ENCODE data around the gene SIX1. TPM values are rescaled to one million over a fixed set of nuclear protein-coding genes. Genes with fewer than 3 reads are reported as not detected.

Gene SIX1
- total RNA-seq, 1 experiment from 2014 or later: 2.5 TPM

DNA sequence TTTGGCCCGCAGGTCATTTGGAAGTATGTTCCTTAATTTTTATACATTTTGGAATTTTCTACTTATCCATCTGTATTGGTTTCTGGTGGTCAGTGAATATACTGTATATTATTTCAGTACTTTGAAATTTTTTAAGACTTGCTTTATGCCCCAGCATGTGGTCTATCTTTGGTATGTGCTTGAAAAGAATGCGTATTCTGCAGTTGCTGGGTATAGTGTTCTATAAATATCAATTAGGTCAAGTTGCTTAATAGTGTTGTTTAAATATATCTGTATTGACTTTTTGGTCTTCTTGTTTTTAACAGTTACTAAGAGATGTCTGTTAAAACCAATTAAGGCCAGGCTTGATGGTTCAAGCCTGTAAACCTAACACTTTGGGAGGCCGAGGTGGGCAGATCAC lies 21.7 kb upstream of the SIX1 start:
- intact Hi-C loops (cut with micrococcal nuclease): no loop called here
- Histone ChIP-seq H3K9me3 (ENCODE audit: control insufficient read depth in 1 of 2, insufficient read depth in 1 of 2, low read depth in 1 of 2, low read length in 2 of 2) (no peaks in the 10 kb centered on the region), H3K4me3 (replicated peaks in 1 of 2; ENCODE audit: low read depth in 1 of 2, low read length in 2 of 2) (no peak overlapping the region), H3K79me2 (ENCODE audit: insufficient read depth, low read length) (no peaks in the 10 kb centered on the region), H4K20me1 (ENCODE audit: insufficient read depth) (no peaks in the 10 kb centered on the region), H2AFZ (ENCODE audit: low read depth, low read length, poor library complexity, severe bottlenecking) (no peak overlapping the region), H3K4me2 (ENCODE audit: low read length) (no peak overlapping the region), H3K36me3 (ENCODE audit: control insufficient read depth in 1 of 2, insufficient read depth in 2 of 2, low read length in 2 of 2) (no peaks in the 10 kb centered on the region), H3K27me3 (ENCODE audit: insufficient read depth, low read length) (no peaks in the 10 kb centered on the region), H3K27ac (ENCODE audit: low read depth, low read length) (no peak overlapping the region), H3K9me2 (ENCODE audit: insufficient read depth) (no peaks in the 10 kb centered on the region), H3K4me1 (ENCODE audit: control insufficient read depth in 1 of 2, insufficient read depth in 2 of 2, low read length in 2 of 2) (no peaks in the 10 kb centered on the region), H3K9ac (ENCODE audit: low read length) (no peak overlapping the region)
- no TSS peak for BruUV-seq (replicated peaks)
- ATAC-seq (no peak), DNase-seq (ENCODE audit: low read depth, low spot score) (no peak)
- ChIA-PET CTCF (no interaction called here), RAD21 (ENCODE audit: low non-redundant PET in 1 of 2, low total read pairs in 2 of 2, uncharacterized antibody in 2 of 2, unreplicated experiment in 2 of 2) (no interaction called here), POLR2A (no interaction called here)
- TF ChIP-seq SRF (IDR thresholded peaks at IDR 0.05; ENCODE audit: low read depth): no peak
- TF ChIP-seq, protein P1, sequence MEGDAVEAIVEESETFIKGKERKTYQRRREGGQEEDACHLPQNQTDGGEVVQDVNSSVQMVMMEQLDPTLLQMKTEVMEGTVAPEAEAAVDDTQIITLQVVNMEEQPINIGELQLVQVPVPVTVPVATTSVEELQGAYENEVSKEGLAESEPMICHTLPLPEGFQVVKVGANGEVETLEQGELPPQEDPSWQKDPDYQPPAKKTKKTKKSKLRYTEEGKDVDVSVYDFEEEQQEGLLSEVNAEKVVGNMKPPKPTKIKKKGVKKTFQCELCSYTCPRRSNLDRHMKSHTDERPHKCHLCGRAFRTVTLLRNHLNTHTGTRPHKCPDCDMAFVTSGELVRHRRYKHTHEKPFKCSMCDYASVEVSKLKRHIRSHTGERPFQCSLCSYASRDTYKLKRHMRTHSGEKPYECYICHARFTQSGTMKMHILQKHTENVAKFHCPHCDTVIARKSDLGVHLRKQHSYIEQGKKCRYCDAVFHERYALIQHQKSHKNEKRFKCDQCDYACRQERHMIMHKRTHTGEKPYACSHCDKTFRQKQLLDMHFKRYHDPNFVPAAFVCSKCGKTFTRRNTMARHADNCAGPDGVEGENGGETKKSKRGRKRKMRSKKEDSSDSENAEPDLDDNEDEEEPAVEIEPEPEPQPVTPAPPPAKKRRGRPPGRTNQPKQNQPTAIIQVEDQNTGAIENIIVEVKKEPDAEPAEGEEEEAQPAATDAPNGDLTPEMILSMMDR (IDR thresholded peaks at IDR 0.05 in 2 of 3, conservative IDR thresholded peaks at IDR 0.05 in 1 of 3; ENCODE audit: borderline replicate concordance in 1 of 3, insufficient read depth in 1 of 3, low read depth in 2 of 3, low read length in 2 of 3): no peak
- no peak for TF ChIP-seq FOSL1 (IDR thresholded peaks at IDR 0.05; ENCODE audit: low read depth)

DNA sequence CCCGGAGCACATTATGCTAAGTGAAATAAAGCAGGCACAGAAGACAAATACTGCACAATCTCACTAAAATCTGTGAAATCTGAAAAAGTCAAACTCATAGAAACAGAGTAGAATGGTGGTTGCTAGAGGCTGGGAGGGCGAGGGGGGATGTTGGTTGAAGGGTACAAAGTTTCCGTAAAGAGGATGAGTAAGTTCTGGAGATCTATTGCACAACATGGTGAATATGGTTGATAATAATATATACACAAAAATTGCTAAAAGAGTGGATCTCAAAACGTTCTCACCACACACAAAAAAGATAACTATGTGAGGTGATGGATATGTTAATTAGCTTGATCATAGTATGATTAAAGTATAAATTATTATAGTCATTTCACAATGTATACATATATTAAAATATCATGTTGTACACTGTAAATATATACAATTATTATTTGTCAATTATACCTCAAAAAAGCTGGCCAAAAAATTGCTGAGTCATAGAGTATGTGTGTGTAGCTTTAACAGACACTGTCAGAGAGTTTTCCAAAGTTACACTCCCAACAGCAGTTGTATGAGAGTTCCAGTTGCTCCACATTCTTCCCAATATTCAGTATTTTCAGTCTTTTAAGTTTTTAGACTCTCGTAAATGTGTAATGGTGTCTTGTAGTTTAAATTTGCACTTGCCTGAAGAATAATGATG lies 19.3 kb upstream of the SIX1 start:
- CTCF ChIA-PET: no interaction called here
- no peaks in the 10 kb centered on the region for H4K20me1 ChIP-seq (ENCODE audit: insufficient read depth)
- TF ChIP-seq ZNF274 (IDR thresholded peaks at IDR 0.05; ENCODE audit: low read depth, low read length): no peak
- TF ChIP-seq, protein P2, sequence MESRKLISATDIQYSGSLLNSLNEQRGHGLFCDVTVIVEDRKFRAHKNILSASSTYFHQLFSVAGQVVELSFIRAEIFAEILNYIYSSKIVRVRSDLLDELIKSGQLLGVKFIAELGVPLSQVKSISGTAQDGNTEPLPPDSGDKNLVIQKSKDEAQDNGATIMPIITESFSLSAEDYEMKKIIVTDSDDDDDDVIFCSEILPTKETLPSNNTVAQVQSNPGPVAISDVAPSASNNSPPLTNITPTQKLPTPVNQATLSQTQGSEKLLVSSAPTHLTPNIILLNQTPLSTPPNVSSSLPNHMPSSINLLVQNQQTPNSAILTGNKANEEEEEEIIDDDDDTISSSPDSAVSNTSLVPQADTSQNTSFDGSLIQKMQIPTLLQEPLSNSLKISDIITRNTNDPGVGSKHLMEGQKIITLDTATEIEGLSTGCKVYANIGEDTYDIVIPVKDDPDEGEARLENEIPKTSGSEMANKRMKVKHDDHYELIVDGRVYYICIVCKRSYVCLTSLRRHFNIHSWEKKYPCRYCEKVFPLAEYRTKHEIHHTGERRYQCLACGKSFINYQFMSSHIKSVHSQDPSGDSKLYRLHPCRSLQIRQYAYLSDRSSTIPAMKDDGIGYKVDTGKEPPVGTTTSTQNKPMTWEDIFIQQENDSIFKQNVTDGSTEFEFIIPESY (IDR thresholded peaks at IDR 0.05; ENCODE audit: extremely low read depth, insufficient replicate concordance, low read length): no peak
- TF ChIP-seq POLR2AphosphoS5 (IDR thresholded peaks at IDR 0.05; ENCODE audit: low read depth, low read length): no peak
- TF ChIP-seq SRF (IDR thresholded peaks at IDR 0.05; ENCODE audit: low read depth): no peak
- no peak for TF ChIP-seq CBX3 (IDR thresholded peaks at IDR 0.05; ENCODE audit: low read depth)
- TF ChIP-seq, protein P3, sequence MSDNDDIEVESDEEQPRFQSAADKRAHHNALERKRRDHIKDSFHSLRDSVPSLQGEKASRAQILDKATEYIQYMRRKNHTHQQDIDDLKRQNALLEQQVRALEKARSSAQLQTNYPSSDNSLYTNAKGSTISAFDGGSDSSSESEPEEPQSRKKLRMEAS (IDR thresholded peaks at IDR 0.05): no peak
- TF ChIP-seq JUND (IDR thresholded peaks at IDR 0.05): no peak
- no peak for TF ChIP-seq EZH2 (IDR thresholded peaks at IDR 0.05)
- TF ChIP-seq FOSL1 (IDR thresholded peaks at IDR 0.05; ENCODE audit: low read depth): no peak
- TF ChIP-seq, protein P4, sequence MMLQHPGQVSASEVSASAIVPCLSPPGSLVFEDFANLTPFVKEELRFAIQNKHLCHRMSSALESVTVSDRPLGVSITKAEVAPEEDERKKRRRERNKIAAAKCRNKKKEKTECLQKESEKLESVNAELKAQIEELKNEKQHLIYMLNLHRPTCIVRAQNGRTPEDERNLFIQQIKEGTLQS (IDR thresholded peaks at IDR 0.05): no peak

More for the DNA sequence above, 19.3 kb upstream of the SIX1 start:
- H3K9me3 ChIP-seq (ENCODE audit: control insufficient read depth in 1 of 2, insufficient read depth in 1 of 2, low read depth in 1 of 2, low read length in 2 of 2): no peaks in the 10 kb centered on the region
- DNase-seq (ENCODE audit: low read depth, low spot score) (no peak), ATAC-seq (no peak)
- H3K79me2 ChIP-seq (ENCODE audit: insufficient read depth, low read length): no peaks in the 10 kb centered on the region
- no peak overlapping the region for H3K4me3 ChIP-seq (replicated peaks in 1 of 2; ENCODE audit: low read depth in 1 of 2, low read length in 2 of 2)
- H3K27me3 ChIP-seq (ENCODE audit: insufficient read depth, low read length): no peaks in the 10 kb centered on the region
- no peak overlapping the region for H3K4me2 ChIP-seq (ENCODE audit: low read length)
- no peaks in the 10 kb centered on the region for H3K36me3 ChIP-seq (ENCODE audit: control insufficient read depth in 1 of 2, insufficient read depth in 2 of 2, low read length in 2 of 2)
- no TSS peak for BruUV-seq (replicated peaks)
- no peaks in the 10 kb centered on the region for H3K4me1 ChIP-seq (ENCODE audit: control insufficient read depth in 1 of 2, insufficient read depth in 2 of 2, low read length in 2 of 2)
- ChIA-PET RAD21 (ENCODE audit: low non-redundant PET in 1 of 2, low total read pairs in 2 of 2, uncharacterized antibody in 2 of 2, unreplicated experiment in 2 of 2) (no interaction called here), POLR2A (no interaction called here)
- H2AFZ ChIP-seq (ENCODE audit: low read depth, low read length, poor library complexity, severe bottlenecking): peak overlapping the region; percentile 89
- intact Hi-C loops (cut with micrococcal nuclease): no loop called here
- no peak overlapping the region for H3K9ac ChIP-seq (ENCODE audit: low read length)
- no peaks in the 10 kb centered on the region for H3K9me2 ChIP-seq (ENCODE audit: insufficient read depth)
- H3K27ac ChIP-seq (ENCODE audit: low read depth, low read length): no peak overlapping the region
